SU-DHL-6 (cell line): ENCODE results near the gene RAB20.

Source experiments
- EZH2phosphoT487 ChIP-seq: fragments of 200-600 bp; sonication (generic), shearing (Covaris generic); conservative IDR thresholded peaks from 2 replicates; pipeline ENCODE4 v1.6.1; 2018; ENCODE audit warnings: mild to moderate bottlenecking, antibody characterized with exemption, low read length, moderate library complexity, mixed read lengths
- TF ChIP-seq, protein P1 (sequence below): fragments of 200-600 bp; sonication (generic); IDR thresholded peaks from one replicate; pipeline ENCODE4 v1.5.1; 2017; ENCODE audit warnings: antibody characterized with exemption, mild to moderate bottlenecking, low read length, moderate library complexity; ENCODE audit not compliant: insufficient read depth, poor library complexity, severe bottlenecking

DNA sequence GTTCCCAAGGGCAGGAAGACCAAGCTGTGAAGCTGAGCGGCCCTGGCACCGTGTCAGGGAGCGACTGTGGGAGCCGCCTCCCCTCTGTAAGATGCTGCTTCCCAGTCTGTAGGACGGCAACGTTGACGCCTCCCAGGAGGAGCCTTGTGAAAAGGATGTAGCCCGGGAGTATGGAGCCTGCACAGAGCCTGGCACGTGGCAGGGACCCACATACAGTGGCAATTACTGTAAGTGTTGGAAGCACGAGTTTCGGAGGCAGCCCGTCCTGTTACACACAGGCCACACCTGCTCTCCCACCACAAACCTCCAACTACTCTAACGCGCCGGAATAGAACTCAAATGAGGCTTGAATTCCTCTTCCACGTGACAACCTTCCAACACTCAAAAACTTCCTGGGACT lies 6.6 kb downstream of the RAB20 start:
- TF ChIP-seq, protein P1, sequence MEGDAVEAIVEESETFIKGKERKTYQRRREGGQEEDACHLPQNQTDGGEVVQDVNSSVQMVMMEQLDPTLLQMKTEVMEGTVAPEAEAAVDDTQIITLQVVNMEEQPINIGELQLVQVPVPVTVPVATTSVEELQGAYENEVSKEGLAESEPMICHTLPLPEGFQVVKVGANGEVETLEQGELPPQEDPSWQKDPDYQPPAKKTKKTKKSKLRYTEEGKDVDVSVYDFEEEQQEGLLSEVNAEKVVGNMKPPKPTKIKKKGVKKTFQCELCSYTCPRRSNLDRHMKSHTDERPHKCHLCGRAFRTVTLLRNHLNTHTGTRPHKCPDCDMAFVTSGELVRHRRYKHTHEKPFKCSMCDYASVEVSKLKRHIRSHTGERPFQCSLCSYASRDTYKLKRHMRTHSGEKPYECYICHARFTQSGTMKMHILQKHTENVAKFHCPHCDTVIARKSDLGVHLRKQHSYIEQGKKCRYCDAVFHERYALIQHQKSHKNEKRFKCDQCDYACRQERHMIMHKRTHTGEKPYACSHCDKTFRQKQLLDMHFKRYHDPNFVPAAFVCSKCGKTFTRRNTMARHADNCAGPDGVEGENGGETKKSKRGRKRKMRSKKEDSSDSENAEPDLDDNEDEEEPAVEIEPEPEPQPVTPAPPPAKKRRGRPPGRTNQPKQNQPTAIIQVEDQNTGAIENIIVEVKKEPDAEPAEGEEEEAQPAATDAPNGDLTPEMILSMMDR, result no peak
- TF ChIP-seq EZH2phosphoT487, result no peak
